ENCODE results near the gene TMEM229A.

Gene TMEM229A

DNA sequence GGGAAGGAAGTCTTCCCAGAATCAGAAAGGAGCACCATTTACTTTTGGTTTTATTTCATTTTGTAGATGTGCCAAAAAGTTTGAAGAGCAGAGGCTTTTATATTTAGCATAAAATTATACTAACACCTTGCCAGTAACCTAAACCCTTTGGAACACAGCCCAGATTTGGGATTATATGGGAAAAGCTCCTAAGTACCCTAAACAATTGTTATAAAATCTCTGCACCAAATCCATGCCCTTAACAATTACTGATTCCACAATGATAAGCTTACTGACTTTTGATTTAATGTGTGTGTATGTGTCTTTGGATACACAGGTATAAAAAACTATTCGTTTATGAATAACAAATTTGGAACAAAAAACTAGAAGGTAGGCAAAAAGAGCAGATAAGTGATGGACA lies 39.0 kb upstream of the TMEM229A start:
- H3K4me3 ChIP-seq (replicated peaks in 1 of 2; ENCODE audit: low read depth in 2 of 2, low read length in 2 of 2), result no peak overlapping the region
- DNase-seq (ENCODE audit: low read depth in 2 of 2), result no peak
- TF ChIP-seq, protein P1, sequence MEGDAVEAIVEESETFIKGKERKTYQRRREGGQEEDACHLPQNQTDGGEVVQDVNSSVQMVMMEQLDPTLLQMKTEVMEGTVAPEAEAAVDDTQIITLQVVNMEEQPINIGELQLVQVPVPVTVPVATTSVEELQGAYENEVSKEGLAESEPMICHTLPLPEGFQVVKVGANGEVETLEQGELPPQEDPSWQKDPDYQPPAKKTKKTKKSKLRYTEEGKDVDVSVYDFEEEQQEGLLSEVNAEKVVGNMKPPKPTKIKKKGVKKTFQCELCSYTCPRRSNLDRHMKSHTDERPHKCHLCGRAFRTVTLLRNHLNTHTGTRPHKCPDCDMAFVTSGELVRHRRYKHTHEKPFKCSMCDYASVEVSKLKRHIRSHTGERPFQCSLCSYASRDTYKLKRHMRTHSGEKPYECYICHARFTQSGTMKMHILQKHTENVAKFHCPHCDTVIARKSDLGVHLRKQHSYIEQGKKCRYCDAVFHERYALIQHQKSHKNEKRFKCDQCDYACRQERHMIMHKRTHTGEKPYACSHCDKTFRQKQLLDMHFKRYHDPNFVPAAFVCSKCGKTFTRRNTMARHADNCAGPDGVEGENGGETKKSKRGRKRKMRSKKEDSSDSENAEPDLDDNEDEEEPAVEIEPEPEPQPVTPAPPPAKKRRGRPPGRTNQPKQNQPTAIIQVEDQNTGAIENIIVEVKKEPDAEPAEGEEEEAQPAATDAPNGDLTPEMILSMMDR (IDR thresholded peaks at IDR 0.05; ENCODE audit: low read depth, low read length), result no peak

DNA sequence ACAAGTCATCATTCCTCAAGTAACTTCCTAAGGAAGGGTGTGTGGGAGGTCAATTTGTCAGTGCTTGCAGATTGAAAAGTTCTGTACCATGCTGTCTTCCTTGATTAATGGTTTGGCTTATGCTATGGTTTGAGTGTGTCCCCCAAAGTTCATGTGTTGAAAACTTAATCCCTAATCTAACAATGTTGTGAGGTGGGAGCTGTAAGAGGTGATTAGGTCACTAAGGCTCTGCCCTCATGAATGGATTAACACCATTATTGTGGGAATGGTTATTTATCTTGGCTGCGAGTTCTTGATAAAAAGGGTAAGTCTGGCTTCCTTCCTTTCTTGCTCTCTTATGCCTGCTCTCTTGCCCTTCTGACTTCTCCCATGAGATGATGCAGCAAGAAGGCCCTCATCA lies 29.3 kb upstream of the TMEM229A start:
- TF ChIP-seq, protein P1 (IDR thresholded peaks at IDR 0.05; ENCODE audit: low read depth, low read length), result no peak
- no peak overlapping the region for H3K4me3 ChIP-seq (replicated peaks in 1 of 2; ENCODE audit: low read depth in 2 of 2, low read length in 2 of 2)
- DNase-seq (ENCODE audit: low read depth in 2 of 2), result no peak

DNA sequence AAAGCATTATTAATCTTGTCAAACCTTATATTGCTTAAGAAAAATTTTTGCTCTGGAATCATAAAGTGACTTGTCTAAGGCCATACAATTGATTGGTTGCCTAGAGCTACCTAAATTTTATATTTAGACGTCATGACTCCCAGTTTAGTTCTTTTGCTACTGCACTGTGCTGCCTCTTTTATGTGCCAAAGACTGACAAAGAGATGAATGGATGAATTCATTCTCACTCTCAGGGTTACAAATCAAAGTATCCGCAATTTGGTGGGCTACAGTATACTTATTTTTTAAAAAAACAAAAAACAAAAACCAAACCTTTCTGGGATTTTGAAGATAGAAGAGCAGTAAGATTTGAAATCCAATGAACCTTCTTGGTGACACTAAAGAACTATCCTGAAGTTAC lies 27.7 kb upstream of the TMEM229A start:
- H3K4me3 ChIP-seq (replicated peaks in 1 of 2; ENCODE audit: low read depth in 2 of 2, low read length in 2 of 2), result no peak overlapping the region
- DNase-seq (ENCODE audit: low read depth in 2 of 2), result no peak
- TF ChIP-seq, protein P1 (IDR thresholded peaks at IDR 0.05; ENCODE audit: low read depth, low read length), result no peak

DNA sequence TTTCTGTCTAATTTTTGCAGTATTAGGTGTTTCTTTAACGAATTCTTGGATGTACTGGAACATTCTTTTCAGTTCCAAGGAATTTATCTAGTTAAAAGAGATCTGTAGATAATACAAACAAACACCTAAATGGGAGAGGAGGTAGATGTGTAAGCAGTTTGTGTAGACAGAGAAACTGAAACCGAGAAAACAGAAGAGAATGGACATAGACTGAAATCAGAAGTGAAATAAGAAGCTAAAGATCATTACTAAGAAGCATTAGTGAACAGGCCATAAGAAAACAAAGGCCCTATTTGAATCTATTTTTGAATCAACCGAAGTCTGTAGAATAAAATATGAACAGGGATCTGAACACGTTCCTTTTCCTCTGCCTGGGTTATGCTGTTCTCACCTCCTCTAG lies 26.5 kb upstream of the TMEM229A start:
- H3K4me3 ChIP-seq (replicated peaks in 1 of 2; ENCODE audit: low read depth in 2 of 2, low read length in 2 of 2), result no peak overlapping the region
- TF ChIP-seq, protein P1 (IDR thresholded peaks at IDR 0.05; ENCODE audit: low read depth, low read length), result no peak
- no peak for DNase-seq (ENCODE audit: low read depth in 2 of 2)

DNA sequence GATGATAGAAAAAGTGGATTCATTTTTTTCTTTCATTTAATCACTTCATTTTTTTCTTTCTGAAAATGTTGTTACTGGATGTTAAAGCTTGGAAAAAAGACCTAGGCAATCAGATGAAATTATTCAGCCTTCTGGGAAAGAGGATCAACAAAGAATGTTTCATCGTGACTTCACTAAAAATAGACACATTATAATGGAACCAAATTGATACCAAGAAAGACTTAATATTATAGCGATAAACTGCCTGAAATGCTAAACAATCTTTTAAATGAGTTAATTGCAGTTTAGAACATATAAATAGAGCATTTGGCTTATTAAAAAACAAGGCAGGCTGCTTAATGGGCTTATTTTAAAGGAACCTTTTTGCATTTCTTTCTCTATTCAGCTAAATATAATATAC lies 25.6 kb upstream of the TMEM229A start:
- no peak overlapping the region for H3K4me3 ChIP-seq (replicated peaks in 1 of 2; ENCODE audit: low read depth in 2 of 2, low read length in 2 of 2)
- TF ChIP-seq, protein P1 (IDR thresholded peaks at IDR 0.05; ENCODE audit: low read depth, low read length), result no peak
- DNase-seq (ENCODE audit: low read depth in 2 of 2), result no peak

DNA sequence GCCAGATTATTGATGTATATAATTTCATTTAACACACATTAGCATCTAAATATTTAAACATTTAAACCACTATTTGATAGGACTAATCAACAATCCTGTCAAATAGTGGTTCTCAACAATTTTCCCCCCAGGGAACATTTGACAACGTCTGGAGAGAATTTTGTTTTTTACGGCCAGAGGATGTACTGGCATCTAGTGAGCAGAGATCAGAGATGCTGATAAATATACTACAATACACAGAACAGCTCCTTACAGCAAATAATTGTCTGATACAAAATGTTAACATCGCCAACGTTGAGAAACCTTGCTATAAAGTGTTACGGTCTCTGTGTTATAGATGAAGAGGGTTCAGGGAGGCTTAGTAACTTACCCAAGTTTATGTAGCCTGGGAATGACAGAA lies 25.0 kb upstream of the TMEM229A start:
- H3K4me3 ChIP-seq (replicated peaks in 1 of 2; ENCODE audit: low read depth in 2 of 2, low read length in 2 of 2), result no peak overlapping the region
- TF ChIP-seq, protein P1 (IDR thresholded peaks at IDR 0.05; ENCODE audit: low read depth, low read length), result no peak
- no peak for DNase-seq (ENCODE audit: low read depth in 2 of 2)

DNA sequence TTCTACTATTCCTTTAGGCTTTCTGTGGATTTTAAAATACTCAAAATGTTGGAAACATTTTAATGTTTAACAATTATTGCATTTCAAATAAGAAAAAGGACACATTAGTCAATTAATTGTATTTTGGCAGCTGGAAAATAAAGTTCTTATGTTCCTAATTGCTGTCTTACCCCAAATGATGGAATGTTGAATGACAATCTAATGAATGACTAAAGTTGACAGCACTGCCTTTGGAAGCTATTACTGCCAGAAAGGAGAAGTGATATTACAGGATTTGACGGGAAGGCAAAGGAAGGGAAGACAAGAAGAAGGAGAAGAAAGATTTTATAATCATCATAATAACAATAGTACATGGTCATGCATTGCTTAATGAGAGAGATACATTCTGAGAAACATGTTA lies 23.4 kb upstream of the TMEM229A start:
- TF ChIP-seq, protein P1 (IDR thresholded peaks at IDR 0.05; ENCODE audit: low read depth, low read length), result no peak
- DNase-seq (ENCODE audit: low read depth in 2 of 2), result no peak
- H3K4me3 ChIP-seq (replicated peaks in 1 of 2; ENCODE audit: low read depth in 2 of 2, low read length in 2 of 2), result no peak overlapping the region

Measured in cardiac fibroblast (primary cell).